OCI-LY3 (cell line): ENCODE data around the gene FGD3.

Experiments used
- H2AFZ ChIP-seq: fragments of 200-600, 300-600 bp; shearing (Covaris generic); 2 replicates; pipeline ENCODE4 v1.6.0; 2014; ENCODE audit warnings: antibody characterized with exemption, low read depth, low read length
- H3K27ac ChIP-seq: fragments of 200-600, 300-600 bp; sonication (generic); 2 replicates; pipeline ENCODE4 v1.5.1; 2014; ENCODE audit warnings: mild to moderate bottlenecking, low read length, moderate library complexity, mixed read lengths
- H3K27me3 ChIP-seq: fragments of 200-600, 300-600 bp; sonication (generic); 2 replicates; pipeline ENCODE4 v1.6.1; 2014; ENCODE audit warnings: low read depth, low read length, mixed read lengths
- H3K36me3 ChIP-seq: fragments of 200-600, 300-600 bp; sonication (generic); replicated peaks from 2 replicates; pipeline ENCODE3; 2014; ENCODE audit warnings: low read depth, low read length, mixed read lengths
- H3K4me1 ChIP-seq: fragments of 300-600, 200-600 bp; sonication (generic); 2 replicates; pipeline ENCODE4 v1.6.1; 2014; ENCODE audit warnings: low read length, mixed read lengths
- H3K4me2 ChIP-seq: fragments of 200-600, 300-600 bp; sonication (generic); 2 replicates; pipeline ENCODE4 v1.6.1; 2014; ENCODE audit warnings: low read length, mixed read lengths
- H3K4me3 ChIP-seq: fragments of 300-600, 200-600 bp; sonication (generic); 2 replicates; pipeline ENCODE4 v1.5.1; 2014; ENCODE audit warnings: antibody characterized with exemption, mild to moderate bottlenecking, low read length, moderate library complexity
- H3K79me2 ChIP-seq: fragments of 300-600, 200-600 bp; shearing (Covaris generic); 2 replicates; pipeline ENCODE4 v1.6.1; 2014; ENCODE audit warnings: mild to moderate bottlenecking, low read length, mixed read lengths
- H3K9ac ChIP-seq: fragments of 300-600, 200-600 bp; shearing (Covaris generic); 2 replicates; pipeline ENCODE4 v1.6.0; 2014; ENCODE audit warnings: mild to moderate bottlenecking, low read length, moderate library complexity
- H3K9me3 ChIP-seq: fragments of 200-600, 300-600 bp; shearing (Covaris generic); 2 replicates; pipeline ENCODE4 v1.6.1; 2014; ENCODE audit warnings: low read length, mixed read lengths; ENCODE audit not compliant: insufficient read depth
- H4K20me1 ChIP-seq: fragments of 200-600, 300-600 bp; sonication (generic); 2 replicates; pipeline ENCODE4 v1.6.1; 2016; ENCODE audit warnings: low read length, mixed read lengths; ENCODE audit not compliant: insufficient read depth
- EZH2phosphoT487 ChIP-seq: fragments of 200-600 bp; shearing (Covaris generic); IDR thresholded peaks from 2 replicates; pipeline ENCODE4 v1.6.1; 2018; ENCODE audit warnings: antibody characterized with exemption, mixed run types, low read depth
- TF ChIP-seq, protein P1 (sequence below): fragments of 200-600, 300-600 bp; sonication (generic); IDR thresholded peaks from 2 replicates; pipeline ENCODE4 v1.5.1; 2014; ENCODE audit warnings: antibody characterized with exemption, low read length, low read depth

FGD3 gene

DNA sequence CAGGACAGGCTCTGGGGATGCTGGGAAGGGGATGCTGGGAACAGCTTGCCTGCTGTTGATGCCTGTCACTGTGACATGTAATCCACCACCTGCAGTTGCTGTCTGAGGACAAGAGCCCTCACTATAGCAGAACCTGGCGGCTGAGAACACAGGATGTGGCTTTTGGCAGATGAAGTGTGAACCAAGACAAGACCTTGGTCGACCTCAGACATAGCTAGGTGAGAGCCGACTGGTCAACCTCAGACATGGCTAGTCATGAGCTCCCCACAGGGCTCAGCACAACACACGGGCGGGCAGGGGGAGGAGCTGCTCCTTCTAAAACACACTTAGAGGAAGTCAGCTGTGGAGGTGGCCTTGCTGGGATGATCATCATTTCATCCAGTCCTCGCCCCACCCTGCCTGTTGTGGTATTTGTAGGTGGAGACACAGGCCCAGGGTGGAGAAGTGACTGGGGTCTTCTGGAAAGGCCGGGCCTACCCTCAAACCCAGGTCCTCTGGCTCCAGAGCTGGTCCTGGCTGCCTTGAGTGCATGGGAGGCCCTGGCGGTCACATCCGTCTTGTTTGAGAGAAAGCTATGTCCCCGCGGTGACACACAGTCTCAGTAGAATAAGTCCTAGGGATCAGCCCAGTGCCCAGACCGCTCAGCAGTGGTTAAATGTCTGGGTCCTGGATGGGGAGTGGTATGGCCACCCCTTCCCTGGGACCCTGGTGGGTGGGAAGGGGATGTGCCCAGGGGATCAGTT lies 117.2 kb downstream of the FGD3 start:
- no peaks in the 10 kb centered on the region for H3K36me3 ChIP-seq
- H2AFZ ChIP-seq = no peak overlapping the region
- H3K79me2 ChIP-seq = peaks cover 14% of the 10 kb centered on the region
- H3K4me3 ChIP-seq = no peak overlapping the region
- H3K27ac ChIP-seq = no peak overlapping the region
- H4K20me1 ChIP-seq = 0 out of 2 replicates have a peak, but pooled peaks cover 6% of the 10 kb centered on the region
- H3K9me3 ChIP-seq = no peaks in the 10 kb centered on the region
- H3K4me2 ChIP-seq = no peak overlapping the region
- H3K4me1 ChIP-seq = peaks cover 40% of the 10 kb centered on the region
- H3K27me3 ChIP-seq = no peaks in the 10 kb centered on the region
- TF ChIP-seq, protein P1, sequence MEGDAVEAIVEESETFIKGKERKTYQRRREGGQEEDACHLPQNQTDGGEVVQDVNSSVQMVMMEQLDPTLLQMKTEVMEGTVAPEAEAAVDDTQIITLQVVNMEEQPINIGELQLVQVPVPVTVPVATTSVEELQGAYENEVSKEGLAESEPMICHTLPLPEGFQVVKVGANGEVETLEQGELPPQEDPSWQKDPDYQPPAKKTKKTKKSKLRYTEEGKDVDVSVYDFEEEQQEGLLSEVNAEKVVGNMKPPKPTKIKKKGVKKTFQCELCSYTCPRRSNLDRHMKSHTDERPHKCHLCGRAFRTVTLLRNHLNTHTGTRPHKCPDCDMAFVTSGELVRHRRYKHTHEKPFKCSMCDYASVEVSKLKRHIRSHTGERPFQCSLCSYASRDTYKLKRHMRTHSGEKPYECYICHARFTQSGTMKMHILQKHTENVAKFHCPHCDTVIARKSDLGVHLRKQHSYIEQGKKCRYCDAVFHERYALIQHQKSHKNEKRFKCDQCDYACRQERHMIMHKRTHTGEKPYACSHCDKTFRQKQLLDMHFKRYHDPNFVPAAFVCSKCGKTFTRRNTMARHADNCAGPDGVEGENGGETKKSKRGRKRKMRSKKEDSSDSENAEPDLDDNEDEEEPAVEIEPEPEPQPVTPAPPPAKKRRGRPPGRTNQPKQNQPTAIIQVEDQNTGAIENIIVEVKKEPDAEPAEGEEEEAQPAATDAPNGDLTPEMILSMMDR = no peak
- no peak for TF ChIP-seq EZH2phosphoT487
- no peak overlapping the region for H3K9ac ChIP-seq

DNA sequence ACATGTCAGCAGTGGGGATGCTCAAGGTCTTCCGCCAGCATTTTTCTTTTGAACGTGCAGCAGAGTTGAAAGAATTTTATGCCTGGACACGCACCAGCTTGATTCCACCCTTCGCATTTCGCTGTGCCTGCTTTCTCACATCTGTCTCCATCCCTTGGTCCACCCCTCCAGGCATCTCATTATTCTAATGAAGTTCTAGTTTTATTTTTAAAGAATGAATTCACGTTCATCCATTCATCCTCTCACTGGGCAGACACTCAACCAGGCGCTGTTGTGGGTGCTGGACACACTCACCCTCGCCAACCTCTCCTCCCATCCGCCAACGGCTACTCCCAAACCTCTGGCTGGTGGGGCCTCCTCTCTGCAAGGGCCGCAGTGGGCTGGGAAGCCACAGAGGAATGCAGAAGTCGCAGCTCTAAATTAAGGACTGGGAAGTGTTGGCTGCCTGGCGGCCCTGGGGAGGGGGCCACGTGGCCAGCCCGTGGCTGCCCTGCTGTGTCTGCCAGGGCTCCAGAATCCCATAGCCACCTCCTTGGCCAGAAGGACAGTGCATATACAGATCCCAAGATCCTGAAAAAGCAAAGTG lies 117.9 kb downstream of the FGD3 start:
- H3K9me3 ChIP-seq = no peaks in the 10 kb centered on the region
- H3K27me3 ChIP-seq = no peaks in the 10 kb centered on the region
- peaks cover 9% of the 10 kb centered on the region for H3K79me2 ChIP-seq
- no peaks in the 10 kb centered on the region for H3K36me3 ChIP-seq
- H3K4me3 ChIP-seq = no peak overlapping the region
- TF ChIP-seq, protein P1 = no peak
- no peak for TF ChIP-seq EZH2phosphoT487
- peaks cover 33% of the 10 kb centered on the region for H3K4me1 ChIP-seq
- no peak overlapping the region for H3K4me2 ChIP-seq
- no peak overlapping the region for H3K9ac ChIP-seq
- H2AFZ ChIP-seq = no peak overlapping the region
- no peak overlapping the region for H3K27ac ChIP-seq
- H4K20me1 ChIP-seq = 0 out of 2 replicates have a peak, but pooled peaks cover 6% of the 10 kb centered on the region

DNA sequence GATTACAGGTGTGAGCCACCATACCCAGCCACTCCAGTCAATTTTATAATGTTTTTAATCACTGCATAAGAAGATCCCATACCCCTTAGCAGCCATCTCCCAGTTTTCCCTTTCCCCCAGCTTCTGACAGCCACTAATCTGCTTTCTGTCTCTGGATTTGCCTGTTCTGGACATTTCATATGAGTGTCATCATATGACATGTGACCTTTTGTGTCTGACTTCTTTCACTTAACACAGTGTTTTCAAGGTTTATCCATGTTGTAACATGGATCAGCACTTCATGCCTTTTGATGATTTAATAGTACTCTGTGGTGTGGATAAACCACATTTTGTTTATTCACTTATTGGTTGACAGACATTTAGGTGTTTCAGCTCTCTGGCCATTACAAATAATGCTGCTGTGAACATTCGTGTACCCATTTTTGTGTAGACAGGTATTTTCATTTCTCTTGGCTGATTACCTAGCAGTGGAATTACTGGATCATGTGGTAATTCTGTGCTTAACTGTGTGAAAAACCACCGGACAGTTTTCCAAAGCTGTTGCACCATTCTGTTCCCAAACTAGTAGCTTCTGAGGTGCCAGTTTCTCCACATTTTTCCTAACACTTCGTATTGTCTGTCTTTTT lies 119.8 kb downstream of the FGD3 start:
- Histone ChIP-seq H3K36me3 (no peaks in the 10 kb centered on the region), H2AFZ (no peak overlapping the region), H3K9me3 (no peaks in the 10 kb centered on the region), H3K79me2 (0 out of 2 replicates have a peak, but pooled peaks cover 4% of the 10 kb centered on the region), H3K4me2 (no peak overlapping the region), H3K9ac (no peak overlapping the region), H4K20me1 (0 out of 2 replicates have a peak, but pooled peaks cover 4% of the 10 kb centered on the region), H3K27me3 (no peaks in the 10 kb centered on the region), H3K27ac (no peak overlapping the region), H3K4me3 (no peak overlapping the region), H3K4me1 (peaks cover 14% of the 10 kb centered on the region)
- TF ChIP-seq, protein P1 = no peak
- no peak for TF ChIP-seq EZH2phosphoT487

DNA sequence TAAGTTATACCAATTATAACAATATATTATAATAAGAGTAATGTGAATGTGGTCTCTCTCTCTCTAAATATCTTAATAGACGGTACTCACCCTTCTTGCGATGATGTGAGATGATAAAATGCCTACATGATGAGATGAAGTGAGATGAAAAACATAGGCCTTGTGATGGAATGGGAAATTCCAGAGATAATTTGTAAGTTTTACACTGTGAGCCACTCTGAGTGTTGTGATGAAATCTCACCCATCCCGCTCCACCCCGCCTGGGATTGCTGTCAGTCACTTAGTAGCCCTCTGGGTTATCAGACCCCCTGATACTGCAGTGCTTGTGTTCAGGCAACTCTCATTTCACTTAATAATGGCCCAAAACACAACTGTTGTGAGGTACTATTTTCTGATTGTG lies 121.6 kb downstream of the FGD3 start:
- Histone ChIP-seq H3K9me3 (no peaks in the 10 kb centered on the region), H3K36me3 (no peaks in the 10 kb centered on the region), H3K4me3 (no peak overlapping the region), H2AFZ (no peak overlapping the region), H3K79me2 (no peaks in the 10 kb centered on the region), H3K27me3 (no peaks in the 10 kb centered on the region), H4K20me1 (no peaks in the 10 kb centered on the region), H3K9ac (no peak overlapping the region), H3K4me1 (peaks cover 6% of the 10 kb centered on the region), H3K27ac (no peak overlapping the region), H3K4me2 (no peak overlapping the region)
- TF ChIP-seq, protein P1 = no peak
- no peak for TF ChIP-seq EZH2phosphoT487
